HEK293T (cell line): ENCODE data around the gene SEPSECS.

ENCODE experiments used
- CTCF ChIA-PET: fragments of 350-600 bp; formaldehyde crosslinking; extraction: SDS; loops from one replicate; lab custom pipeline; 2021; ENCODE audit warnings: antibody characterized with exemption, inconsistent platforms; lab: Yijun Ruan, JAX
- POLR2A ChIA-PET: fragments of 350-600 bp; formaldehyde crosslinking; extraction: SDS; loops from one replicate; lab custom pipeline; 2020; ENCODE audit warnings: antibody characterized with exemption, inconsistent platforms; lab: Yijun Ruan, JAX
- DNase-seq: peaks from one replicate; pipeline ENCODE4 v3.0.0; 2012; ENCODE audit warnings: mixed read lengths; ENCODE audit errors: extremely low spot score
- ARNT ChIP-seq: fragments of 450-650 bp; IDR thresholded peaks from 2 replicates; pipeline ENCODE4 v1.6.1; 2017; ENCODE audit warnings: mild to moderate bottlenecking
- BHLHE40 ChIP-seq: fragments of 450-650 bp; IDR thresholded peaks from 2 replicates; pipeline ENCODE4 v1.6.1; 2016; ENCODE audit warnings: mild to moderate bottlenecking, moderate library complexity, borderline replicate concordance
- CTBP1 ChIP-seq: fragments of 450-650 bp; IDR thresholded peaks from 2 replicates; pipeline ENCODE4 v1.6.1; 2016; ENCODE audit warnings: borderline replicate concordance
- ELF4 ChIP-seq: fragments of 450-650 bp; IDR thresholded peaks from 2 replicates; pipeline ENCODE4 v1.6.1; 2017; ENCODE audit warnings: antibody characterized with exemption
- FOXA1 ChIP-seq: fragments of 450-650 bp; IDR thresholded peaks from 2 replicates; pipeline ENCODE4 v1.6.1; 2016; ENCODE audit warnings: mild to moderate bottlenecking
- FOXK2 ChIP-seq: fragments of 450-650 bp; IDR thresholded peaks from 2 replicates; pipeline ENCODE4 v1.6.1; 2016; ENCODE audit warnings: mild to moderate bottlenecking
- FOXM1 ChIP-seq: fragments of 450-650 bp; IDR thresholded peaks from 2 replicates; pipeline ENCODE4 v1.6.1; 2017; ENCODE audit warnings: mild to moderate bottlenecking, borderline replicate concordance
- HDGF ChIP-seq: fragments of 450-650 bp; IDR thresholded peaks from 2 replicates; pipeline ENCODE4 v1.6.1; 2017; ENCODE audit warnings: antibody characterized with exemption, borderline replicate concordance
- L3MBTL2 ChIP-seq: fragments of 450-650 bp; conservative IDR thresholded peaks from 2 replicates; pipeline ENCODE4 v1.6.1; 2016; ENCODE audit warnings: mild to moderate bottlenecking
- LEF1 ChIP-seq: fragments of 450-650 bp; IDR thresholded peaks from 2 replicates; pipeline ENCODE4 v1.6.1; 2017; ENCODE audit warnings: mild to moderate bottlenecking, borderline replicate concordance
- NFRKB ChIP-seq: fragments of 450-650 bp; IDR thresholded peaks from 2 replicates; pipeline ENCODE4 v1.6.1; 2016; ENCODE audit warnings: mild to moderate bottlenecking, moderate library complexity
- SP1 ChIP-seq: fragments of 450-650 bp; IDR thresholded peaks from 2 replicates; pipeline ENCODE4 v1.6.1; 2017
- SUZ12 ChIP-seq: fragments of 450-650 bp; IDR thresholded peaks from 2 replicates; pipeline ENCODE4 v1.6.1; 2016; ENCODE audit warnings: mild to moderate bottlenecking
- TARDBP ChIP-seq: fragments of 450-650 bp; IDR thresholded peaks from 2 replicates; pipeline ENCODE4 v1.6.1; 2016
- ZNF384 ChIP-seq: fragments of 450-650 bp; IDR thresholded peaks from 2 replicates; pipeline ENCODE4 v1.6.1; 2016
- TF ChIP-seq, protein P1 (sequence below): fragments of 450-650 bp; IDR thresholded peaks from 2 replicates; pipeline ENCODE4 v1.6.1; 2016

Gene SEPSECS

DNA sequence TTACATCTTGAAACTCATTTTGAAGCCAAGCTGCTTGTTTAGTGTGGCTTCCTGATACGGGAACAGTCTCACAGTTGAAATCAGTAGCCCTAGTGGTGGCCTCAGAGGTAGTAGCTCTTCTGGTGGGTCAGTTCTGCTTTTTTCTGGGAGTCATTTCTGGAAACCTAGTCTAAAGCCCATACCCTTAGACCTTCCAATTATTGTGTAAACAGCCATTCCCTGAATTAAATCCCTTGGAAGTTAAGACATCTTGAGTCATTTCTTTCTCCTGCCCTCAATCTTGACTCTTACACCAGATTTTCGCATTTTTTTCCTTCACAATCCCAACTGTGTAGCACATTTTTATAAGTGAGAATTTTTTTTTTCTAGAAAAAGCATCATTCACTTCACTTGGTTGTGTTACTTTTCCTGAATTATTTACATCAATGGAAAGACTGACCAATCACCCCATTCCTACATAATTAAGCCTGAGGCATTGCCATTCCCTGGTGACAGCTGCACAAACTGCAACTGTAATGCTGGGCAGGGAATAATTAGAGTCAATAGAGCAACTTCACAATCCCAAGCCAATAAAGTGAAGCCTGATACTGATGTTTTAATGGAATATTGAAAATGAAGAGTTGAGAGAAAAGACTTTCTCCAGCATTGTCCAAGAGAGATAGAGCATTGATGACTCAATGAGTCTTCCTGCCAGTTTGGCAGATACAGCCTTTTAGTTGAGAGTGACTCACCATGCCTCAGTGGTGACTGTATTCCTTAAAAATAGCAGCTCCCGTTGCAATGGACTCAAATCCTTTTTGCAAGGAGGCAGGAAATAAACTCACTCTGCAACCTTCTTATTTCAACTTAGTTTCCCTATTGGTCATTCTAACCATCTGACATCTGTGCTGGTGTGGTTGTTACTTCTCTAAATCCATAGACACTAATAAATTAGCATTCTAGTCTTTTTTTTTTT, 13.0 kb upstream of the SEPSECS start:
- no peak for DNase-seq
- CTCF ChIA-PET = no interaction called here
- TF ChIP-seq, protein P1, sequence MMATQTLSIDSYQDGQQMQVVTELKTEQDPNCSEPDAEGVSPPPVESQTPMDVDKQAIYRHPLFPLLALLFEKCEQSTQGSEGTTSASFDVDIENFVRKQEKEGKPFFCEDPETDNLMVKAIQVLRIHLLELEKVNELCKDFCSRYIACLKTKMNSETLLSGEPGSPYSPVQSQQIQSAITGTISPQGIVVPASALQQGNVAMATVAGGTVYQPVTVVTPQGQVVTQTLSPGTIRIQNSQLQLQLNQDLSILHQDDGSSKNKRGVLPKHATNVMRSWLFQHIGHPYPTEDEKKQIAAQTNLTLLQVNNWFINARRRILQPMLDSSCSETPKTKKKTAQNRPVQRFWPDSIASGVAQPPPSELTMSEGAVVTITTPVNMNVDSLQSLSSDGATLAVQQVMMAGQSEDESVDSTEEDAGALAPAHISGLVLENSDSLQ = no peak
- TF ChIP-seq ZNF384 (no peak), HDGF (no peak), FOXK2 (no peak), BHLHE40 (no peak), NFRKB (no peak), SP1 (no peak), L3MBTL2 (no peak), ELF4 (no peak), CTBP1 (no peak), ARNT (no peak), FOXM1 (no peak), FOXA1 (no peak)
- POLR2A ChIA-PET = interaction anchor here (0.9 to 1.1 kb wide), 2 partner anchors 12 to 60 kb away, joined by 3 read pairs; partner anchors contain the start of gene PI4K2B

DNA sequence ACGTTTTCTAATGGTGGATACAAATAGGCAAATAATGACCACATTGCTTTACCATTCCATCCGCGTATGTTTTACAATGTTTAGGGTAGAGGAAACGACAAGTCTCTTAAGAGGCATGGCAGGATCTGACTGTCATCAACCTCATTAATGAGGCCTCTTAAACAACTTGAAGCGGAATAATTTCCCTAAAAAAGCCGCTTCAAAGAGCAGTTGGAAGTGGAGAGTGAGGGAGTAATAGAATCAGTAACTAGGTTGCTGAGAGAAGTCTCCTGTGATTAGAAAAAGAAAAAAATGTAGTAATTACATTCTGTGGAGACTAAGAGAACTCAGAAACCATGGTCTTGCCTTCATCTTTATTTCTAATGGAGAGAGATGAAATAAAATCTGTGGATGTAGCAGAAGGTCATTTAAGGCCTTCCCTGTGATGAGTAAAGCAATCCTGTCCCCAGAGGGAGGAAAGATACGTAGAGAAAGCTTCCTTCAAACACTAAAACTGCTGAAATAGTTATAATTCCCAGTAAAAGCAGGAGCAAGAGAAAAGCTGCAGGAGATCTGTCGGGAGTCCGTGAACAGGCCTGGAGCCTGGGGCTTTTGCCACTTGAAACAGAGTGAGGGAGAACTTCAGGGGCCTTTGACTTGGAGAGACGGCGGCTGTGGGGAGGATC, 11.1 kb upstream of the SEPSECS start:
- CTCF ChIA-PET = no interaction called here
- TF ChIP-seq, protein P1 = no peak
- TF ChIP-seq FOXM1 = no peak
- no peak for TF ChIP-seq BHLHE40
- no peak for TF ChIP-seq TARDBP
- no peak for TF ChIP-seq L3MBTL2
- TF ChIP-seq ELF4 = no peak
- no peak for TF ChIP-seq CTBP1
- no peak for TF ChIP-seq ZNF384
- no peak for TF ChIP-seq LEF1
- no peak for TF ChIP-seq SUZ12
- TF ChIP-seq NFRKB = no peak
- no peak for TF ChIP-seq FOXA1
- no peak for TF ChIP-seq HDGF
- TF ChIP-seq FOXK2 = no peak
- no peak for TF ChIP-seq ARNT
- no peak for DNase-seq
- POLR2A ChIA-PET = no interaction called here

DNA sequence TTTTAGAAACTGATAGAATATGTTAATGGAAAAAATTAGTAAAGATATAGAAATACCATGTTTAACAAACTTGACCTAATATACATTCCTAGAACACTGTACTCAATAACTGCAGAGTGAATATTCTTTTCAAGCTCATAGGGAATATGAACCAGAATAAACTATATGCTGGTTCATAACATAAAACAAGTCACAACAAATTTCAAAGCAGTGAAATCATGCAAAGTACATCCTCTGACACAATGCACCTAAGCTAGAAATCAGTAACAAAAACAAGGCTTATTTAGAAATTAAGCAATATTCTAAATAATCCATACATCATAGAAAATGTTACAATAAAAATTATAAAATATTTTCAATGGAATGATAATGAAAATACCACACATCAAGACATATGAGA, 9.2 kb upstream of the SEPSECS start:
- no peak for TF ChIP-seq ZNF384
- no peak for TF ChIP-seq L3MBTL2
- TF ChIP-seq ARNT = no peak
- TF ChIP-seq ELF4 = no peak
- TF ChIP-seq, protein P1 = no peak
- POLR2A ChIA-PET = interaction anchor here (1.8 kb wide), 1 partner anchor 8 kb away, joined by 5 read pairs; no protein-coding TSS in a partner anchor
- CTCF ChIA-PET = no interaction called here
- DNase-seq = no peak

DNA sequence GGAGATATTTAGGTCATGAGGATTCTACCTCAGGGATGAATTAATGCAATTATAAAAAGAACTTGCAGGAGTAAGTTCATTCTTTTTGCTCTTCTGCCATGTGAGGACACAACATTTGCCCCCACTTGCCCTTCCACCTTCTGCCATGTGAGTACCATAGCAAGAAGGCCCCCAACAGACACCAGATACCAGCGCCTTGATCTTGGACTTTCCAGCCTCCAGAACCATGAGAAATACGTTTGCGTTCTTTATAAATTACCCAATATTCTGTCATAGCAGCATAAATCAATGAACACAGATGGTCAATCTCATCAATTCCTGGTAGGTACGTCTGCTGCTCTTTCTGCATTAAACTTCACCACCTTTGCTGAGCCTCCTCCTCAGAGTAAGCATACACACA, 5.7 kb upstream of the SEPSECS start:
- CTCF ChIA-PET = no interaction called here

DNA sequence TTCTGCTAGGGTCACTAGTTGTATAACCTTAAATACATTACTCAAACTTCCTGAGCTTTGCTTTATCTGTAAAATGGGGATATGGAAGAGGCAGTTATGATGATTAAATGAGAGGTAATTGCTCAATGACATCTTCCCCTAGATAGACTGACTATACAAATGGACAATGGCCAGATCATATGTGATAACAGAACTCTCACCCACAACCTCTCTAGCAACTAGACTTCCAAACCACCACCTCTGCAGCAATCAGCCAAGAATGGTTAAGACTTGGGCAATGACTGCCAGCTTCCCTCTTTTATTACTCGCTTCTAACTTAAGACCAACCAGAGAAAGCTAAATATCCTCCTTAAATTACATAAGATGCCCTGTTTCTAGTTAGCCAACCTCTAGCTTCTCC, 2.9 kb upstream of the SEPSECS start:
- DNase-seq = no peak
- ChIA-PET CTCF (no interaction called here), POLR2A (no interaction called here)
- TF ChIP-seq CTBP1 (no peak), LEF1 (no peak), FOXM1 (no peak), SP1 (no peak), TARDBP (no peak), ELF4 (no peak), ARNT (no peak)

More for the DNA sequence above, 5.7 kb upstream of the SEPSECS start:
- POLR2A ChIA-PET = no interaction called here
- no peak for TF ChIP-seq FOXM1
- TF ChIP-seq TARDBP = no peak
- no peak for DNase-seq

DNA sequence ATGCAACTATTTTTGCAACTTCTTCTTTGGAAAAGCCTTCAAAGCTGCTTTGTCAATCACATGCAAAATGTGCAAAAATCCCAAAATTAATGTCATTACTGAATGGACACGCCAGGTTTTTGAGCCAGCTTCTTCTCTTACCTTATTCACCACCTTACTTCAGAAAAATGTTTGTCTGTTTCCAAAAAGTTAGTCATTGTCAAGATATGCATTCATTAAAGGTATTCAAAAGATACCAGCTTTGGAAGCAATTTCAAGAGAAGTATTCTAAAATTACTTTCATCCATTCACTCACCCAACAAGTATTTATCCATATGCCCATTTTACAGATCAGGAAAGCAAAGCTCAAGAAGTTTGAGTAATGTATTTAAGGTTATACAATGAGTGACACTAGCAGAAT, 2.3 kb upstream of the SEPSECS start:
- ChIA-PET POLR2A (interaction anchor here (1.6 kb wide), 1 partner anchor 151 kb away, joined by 4 read pairs; no protein-coding TSS in a partner anchor), CTCF (interaction anchor here (0.6 to 1.8 kb wide), 2 partner anchors 150 to 183 kb away, joined by 5 to 8 read pairs; partner anchors contain the start of gene ZCCHC4)
- DNase-seq = no peak
- TF ChIP-seq SUZ12 = no peak
- TF ChIP-seq FOXK2 = no peak
- no peak for TF ChIP-seq ARNT
